ENCODE results near the gene KIF26B.
"Not testable (repeated sequence)": the region's sequence is repeated elsewhere in the genome, so short reads cannot be mapped to it uniquely, and the experiment has no call there.

The KIF26B gene

GRCh38 chr1:245124644-245125043 is 30.1 kb upstream of the KIF26B start:
- TF ChIP-seq, protein P1, sequence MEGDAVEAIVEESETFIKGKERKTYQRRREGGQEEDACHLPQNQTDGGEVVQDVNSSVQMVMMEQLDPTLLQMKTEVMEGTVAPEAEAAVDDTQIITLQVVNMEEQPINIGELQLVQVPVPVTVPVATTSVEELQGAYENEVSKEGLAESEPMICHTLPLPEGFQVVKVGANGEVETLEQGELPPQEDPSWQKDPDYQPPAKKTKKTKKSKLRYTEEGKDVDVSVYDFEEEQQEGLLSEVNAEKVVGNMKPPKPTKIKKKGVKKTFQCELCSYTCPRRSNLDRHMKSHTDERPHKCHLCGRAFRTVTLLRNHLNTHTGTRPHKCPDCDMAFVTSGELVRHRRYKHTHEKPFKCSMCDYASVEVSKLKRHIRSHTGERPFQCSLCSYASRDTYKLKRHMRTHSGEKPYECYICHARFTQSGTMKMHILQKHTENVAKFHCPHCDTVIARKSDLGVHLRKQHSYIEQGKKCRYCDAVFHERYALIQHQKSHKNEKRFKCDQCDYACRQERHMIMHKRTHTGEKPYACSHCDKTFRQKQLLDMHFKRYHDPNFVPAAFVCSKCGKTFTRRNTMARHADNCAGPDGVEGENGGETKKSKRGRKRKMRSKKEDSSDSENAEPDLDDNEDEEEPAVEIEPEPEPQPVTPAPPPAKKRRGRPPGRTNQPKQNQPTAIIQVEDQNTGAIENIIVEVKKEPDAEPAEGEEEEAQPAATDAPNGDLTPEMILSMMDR (conservative IDR thresholded peaks at IDR 0.05): no peak

DNA sequence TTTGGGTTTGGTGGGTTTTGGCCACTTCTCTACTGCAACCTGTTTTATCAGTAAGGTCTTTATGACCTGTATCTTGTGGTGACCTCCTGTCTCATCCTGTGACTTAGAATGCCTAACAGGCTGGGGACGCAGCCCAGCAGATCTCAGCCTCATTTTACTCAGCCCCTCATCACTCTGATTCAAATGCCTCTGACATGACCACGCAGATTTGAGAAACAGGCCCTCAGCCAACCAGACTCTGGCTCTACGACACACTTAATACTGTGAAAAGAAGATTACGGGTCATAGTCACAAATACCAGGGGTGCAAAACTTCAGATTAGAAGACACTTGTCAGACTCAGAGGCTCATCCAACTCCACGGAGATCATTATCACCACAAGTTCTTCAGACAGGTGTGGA is 28.3 kb upstream of the KIF26B start:
- TF ChIP-seq, protein P1 (conservative IDR thresholded peaks at IDR 0.05): no peak
- no peak overlapping the region for H3K27ac ChIP-seq

More at GRCh38 chr1:245124644-245125043, 30.1 kb upstream of the KIF26B start:
- no peak overlapping the region for H3K27ac ChIP-seq

GRCh38 chr1:245128381-245129101 is 26.2 kb upstream of the KIF26B start:
- TF ChIP-seq, protein P1 (conservative IDR thresholded peaks at IDR 0.05): no peak
- no peak overlapping the region for H3K27ac ChIP-seq

- TF ChIP-seq, protein P1 (conservative IDR thresholded peaks at IDR 0.05): no peak
- H3K27ac ChIP-seq: no peak overlapping the region
These were observed 25.2 kb upstream of the KIF26B start for GRCh38 chr1:245129319-245130240.

DNA sequence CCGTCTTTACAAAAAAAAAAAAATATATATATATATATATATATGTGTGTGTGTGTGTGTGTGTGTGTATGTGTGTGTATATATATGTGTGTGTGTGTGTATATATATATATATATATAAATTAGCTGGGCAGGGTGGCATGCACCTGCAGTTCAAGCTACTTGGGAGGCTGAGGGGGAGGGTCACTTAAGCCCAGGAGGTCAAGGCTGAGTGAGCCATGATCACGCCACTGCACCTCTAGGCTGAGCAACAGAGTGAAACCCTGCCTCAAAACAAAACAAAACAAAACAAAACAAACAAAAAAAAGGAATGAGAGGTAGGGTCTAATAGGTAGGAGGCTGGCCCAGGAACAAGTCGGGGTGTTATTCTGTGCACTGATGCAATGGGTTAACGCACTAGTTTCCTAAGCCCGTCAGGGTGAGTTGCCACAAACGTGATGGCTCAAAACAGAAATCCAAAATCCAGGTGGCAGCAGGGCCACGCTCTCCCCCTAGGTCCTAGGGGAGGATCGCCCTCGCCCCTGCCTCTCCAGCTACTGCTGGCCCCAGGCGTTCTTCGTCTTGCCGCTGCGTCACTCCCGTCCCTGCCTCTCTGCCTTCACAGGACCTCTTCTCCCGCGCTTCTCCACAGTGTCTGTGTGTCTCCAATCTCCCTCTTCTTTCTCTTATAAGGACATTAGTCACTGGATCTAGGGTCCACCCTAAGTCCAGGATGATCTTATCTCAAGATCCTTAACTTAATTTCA is 24.3 kb upstream of the KIF26B start:
- H3K27ac ChIP-seq: not testable (repeated sequence)

DNA sequence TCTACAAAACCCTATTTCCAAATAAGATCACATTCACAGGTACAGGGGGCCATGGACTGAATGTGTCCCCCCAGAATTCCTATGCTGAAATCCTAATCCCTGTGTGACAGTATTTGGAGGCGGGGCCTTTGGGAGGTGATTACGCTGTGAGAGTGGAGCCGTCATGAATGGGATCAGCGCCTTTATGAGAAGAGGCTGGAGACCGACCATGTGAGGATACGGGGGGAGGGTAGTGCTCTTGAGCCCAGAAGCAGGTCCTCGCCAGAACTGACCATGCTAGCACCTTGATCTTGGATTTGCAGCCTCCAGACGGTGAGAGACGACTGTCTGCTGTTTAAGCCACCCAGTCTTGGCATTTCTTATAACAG is 23.8 kb upstream of the KIF26B start:
- no peak overlapping the region for H3K27ac ChIP-seq
- TF ChIP-seq, protein P1 (conservative IDR thresholded peaks at IDR 0.05): no peak

- TF ChIP-seq, protein P1 (conservative IDR thresholded peaks at IDR 0.05): no peak
- H3K27ac ChIP-seq: no peak overlapping the region
These were observed 22.0 kb upstream of the KIF26B start for GRCh38 chr1:245132771-245133170.

All from VCaP (cell line).